ENCODE results near the gene STAC2.

- TF ChIP-seq CTCF (conservative IDR thresholded peaks at IDR 0.05) (no peak), EZH2 (IDR thresholded peaks at IDR 0.05; ENCODE audit: low read depth) (no peak)
These were observed 42.0 kb downstream of the STAC2 start for GRCh38 chr17:39183720-39184119.

All from PC-9 (cell line).